Small intestine (tissue), 16 donors: ENCODE measurements around the gene MT1F. TPM values are rescaled to one million over a fixed set of nuclear protein-coding genes. Genes with fewer than 3 reads are reported as not detected.

Experiments used
- DNase-seq, 2 donors: peaks; one replicate each; pipeline versions ENCODE4 v3.0.0 to v3.0.0-alpha.2; 2013
- FAIRE-seq: peaks from 2 replicates; lab custom pipeline; 2012; peaks lifted over from hg19 to GRCh38; lab: Jason Lieb, UNC
- H3K27ac ChIP-seq, 3 donors: one replicate each; pipeline ENCODE4 v1.5.1; 2013; ENCODE audit warnings: low read length in 2 of 3, mild to moderate bottlenecking in 2 of 3, control low read depth in 1 of 3, inconsistent platforms in 1 of 3, low read depth in 1 of 3, moderate library complexity in 1 of 3
- H3K27me3 ChIP-seq, 3 donors: one replicate each; pipeline ENCODE4 v1.6.1; 2013; ENCODE audit warnings: low read length in 3 of 3, inconsistent platforms in 1 of 3; ENCODE audit not compliant: control insufficient read depth in 3 of 3, insufficient read depth in 3 of 3
- H3K36me3 ChIP-seq, 3 donors: one replicate each; pipeline ENCODE4 v1.6.1; 2013; ENCODE audit warnings: low read length in 3 of 3, inconsistent platforms in 1 of 3, low read depth in 1 of 3, mild to moderate bottlenecking in 1 of 3, moderate library complexity in 1 of 3; ENCODE audit not compliant: control insufficient read depth in 3 of 3, insufficient read depth in 2 of 3
- H3K4me1 ChIP-seq, 3 donors: one replicate each; pipeline ENCODE4 v1.6.1; 2013; ENCODE audit warnings: low read length in 2 of 3, inconsistent platforms in 1 of 3, low read depth in 1 of 3, mild to moderate bottlenecking in 1 of 3, moderate library complexity in 1 of 3; ENCODE audit not compliant: control insufficient read depth in 3 of 3, insufficient read depth in 2 of 3
- H3K4me3 ChIP-seq, 3 donors: one replicate each; pipeline ENCODE4 v1.5.1; 2013; ENCODE audit warnings: low read length in 3 of 3, control low read depth in 1 of 3, inconsistent platforms in 1 of 3, low read depth in 1 of 3, mild to moderate bottlenecking in 1 of 3, moderate library complexity in 1 of 3
- H3K9me3 ChIP-seq, 2 donors: one replicate each; pipeline ENCODE4 v1.6.1; 2013; ENCODE audit warnings: low read depth in 1 of 2, low read length in 1 of 2; ENCODE audit not compliant: control insufficient read depth in 2 of 2, insufficient read depth in 1 of 2
- WGBS, 3 donors: extraction: QIAGEN DNeasy Blood & Tissue Kit; methylation state at CpG; one replicate each; pipeline ENCODE4 v1.1.7; 2013; 5-methylcytosine and 5-hydroxymethylcytosine counted together
- long read RNA-seq, 10 donors: transcript quantifications; one replicate each; lab custom pipeline, GENCODE V29; 2026
- polyA plus RNA-seq, 4 donors: library from polyadenylated mRNA; stranded (reverse) in 3 of 4; unstranded in 1 of 4; fragments of 200-250 nt in 3 of 4; fragments of 120-200 nt in 1 of 4; gene quantifications; one replicate each; pipeline versions ENCODE4 v1.2.1 to v1.2.3, GENCODE V29; 2013
- donor health status: healthy with polysubstance abuse.
- donor health status: control.
- donor health status: control.
- donor health status: Bipolar disorder and iron deficiency.
- donor health status: healthy.

MT1F gene
- 100 to 1,000 TPM in 1 of 4 donors, 10 to 100 TPM in 3; 13.4 to 189 (median 29.1) TPM for polyA plus RNA-seq
- long read RNA-seq, donor 1 = 0 reads
- long read RNA-seq, donor 2, transcript MT1F-201 (3 exons, 690 nt) = major isoform, 7 of 9 reads
- long read RNA-seq, donor 2, partial matches to known transcripts = 0 of 9 reads
- long read RNA-seq, donor 2, other reads (novel, unspliced or antisense) = 0 of 9 reads
- long read RNA-seq, donor 3, transcript MT1F-202 (1 exons, 1,573 nt) = minor isoform, 15 of 247 reads
- long read RNA-seq, donor 3, transcript MT1F-201 (3 exons, 690 nt) = major isoform, 35 of 247 reads
- long read RNA-seq, donor 3, partial matches to known transcripts = 125 of 247 reads
- long read RNA-seq, donor 3, other reads (novel, unspliced or antisense) = 69 of 247 reads
- long read RNA-seq, donor 4, transcript MT1F-201 (3 exons, 690 nt) = major isoform, 18 of 21 reads
- long read RNA-seq, donor 4, partial matches to known transcripts = 0 of 21 reads
- long read RNA-seq, donor 4, other reads (novel, unspliced or antisense) = 0 of 21 reads
- long read RNA-seq, donor 5, transcript MT1F-201 (3 exons, 690 nt) = major isoform, 64 of 105 reads
- long read RNA-seq, donor 5, transcript MT1F-202 (1 exons, 1,573 nt) = minor isoform, 26 of 105 reads
- long read RNA-seq, donor 5, partial matches to known transcripts = 15 of 105 reads
- long read RNA-seq, donor 5, other reads (novel, unspliced or antisense) = 0 of 105 reads
- long read RNA-seq, donor 6, transcript MT1F-202 (1 exons, 1,573 nt) = minor isoform, 14 of 59 reads
- long read RNA-seq, donor 6, transcript MT1F-201 (3 exons, 690 nt) = major isoform, 44 of 59 reads
- long read RNA-seq, donor 6, partial matches to known transcripts = 0 of 59 reads
- long read RNA-seq, donor 6, other reads (novel, unspliced or antisense) = 0 of 59 reads
- long read RNA-seq, donor 7, partial matches to known transcripts = 0 of 2 reads
- long read RNA-seq, donor 7, other reads (novel, unspliced or antisense) = 0 of 2 reads
- long read RNA-seq, donor 8 = 0 reads
- long read RNA-seq, donor 9, transcript MT1F-201 (3 exons, 690 nt) = major isoform, 15 of 133 reads
- long read RNA-seq, donor 9, partial matches to known transcripts = 33 of 133 reads
- long read RNA-seq, donor 9, other reads (novel, unspliced or antisense) = 80 of 133 reads
- long read RNA-seq, donor 10, transcript MT1F-201 (3 exons, 690 nt) = major isoform, 218 of 439 reads
- long read RNA-seq, donor 10, transcript MT1F-202 (1 exons, 1,573 nt) = minor isoform, 51 of 439 reads
- long read RNA-seq, donor 10, partial matches to known transcripts = 161 of 439 reads
- long read RNA-seq, donor 10, other reads (novel, unspliced or antisense) = 6 of 439 reads

GRCh38 chr16:56657555-56658326, at the start of gene MT1F:
Gene MT1F (plus strand): TSS chr16:56657959. CDS start chr16:56658059, 100 bp downstream.
- Histone ChIP-seq H3K4me3 (peak within 1 kb of the TSS; percentile 55 to 69 (median 69)), H3K36me3 (peaks cover 0 to 10% (median 0%) of the 10 kb centered on the region in 3 donors), H3K4me1 (peaks cover 0 to 9% (median 0%) of the 10 kb centered on the region in 3 donors), H3K27me3 (peaks cover 0 to 11% (median 0%) of the 10 kb centered on the region in 3 donors), H3K9me3 (no peaks in the 10 kb centered on the region), H3K27ac (peak within 1 kb of the TSS; percentile 40 to 96 (median 55))
- FAIRE-seq (no peak), DNase-seq (peak; percentile 98 to 99)
- WGBS, 3 donors = 0 to 1% (median 1%) methylated on average over 41 to 46 of the region's 46 CpGs

GRCh38 chr16:56608043-56608875, 49.5 kb upstream of the MT1F start, which contains the start of gene MT2A:
Gene MT2A (plus strand): TSS chr16:56608584. CDS start chr16:56608656, 72 bp downstream.
- Histone ChIP-seq H3K27me3 (no peaks in the 10 kb centered on the region), H3K9me3 (no peaks in the 10 kb centered on the region), H3K4me3 (peak within 1 kb of the TSS; percentile 51 to 66 (median 53)), H3K4me1 (peaks cover 2 to 26% (median 8%) of the 10 kb centered on the region in 3 donors), H3K36me3 (no peaks in the 10 kb centered on the region), H3K27ac (peak within 1 kb of the TSS; percentile 64 to 90 (median 85))
- FAIRE-seq = no peak
- DNase-seq = peak; percentile 97 to 98
- WGBS, 3 donors = 5 to 7% (median 7%) methylated on average over 44 to 62 of the region's 62 CpGs

DNA sequence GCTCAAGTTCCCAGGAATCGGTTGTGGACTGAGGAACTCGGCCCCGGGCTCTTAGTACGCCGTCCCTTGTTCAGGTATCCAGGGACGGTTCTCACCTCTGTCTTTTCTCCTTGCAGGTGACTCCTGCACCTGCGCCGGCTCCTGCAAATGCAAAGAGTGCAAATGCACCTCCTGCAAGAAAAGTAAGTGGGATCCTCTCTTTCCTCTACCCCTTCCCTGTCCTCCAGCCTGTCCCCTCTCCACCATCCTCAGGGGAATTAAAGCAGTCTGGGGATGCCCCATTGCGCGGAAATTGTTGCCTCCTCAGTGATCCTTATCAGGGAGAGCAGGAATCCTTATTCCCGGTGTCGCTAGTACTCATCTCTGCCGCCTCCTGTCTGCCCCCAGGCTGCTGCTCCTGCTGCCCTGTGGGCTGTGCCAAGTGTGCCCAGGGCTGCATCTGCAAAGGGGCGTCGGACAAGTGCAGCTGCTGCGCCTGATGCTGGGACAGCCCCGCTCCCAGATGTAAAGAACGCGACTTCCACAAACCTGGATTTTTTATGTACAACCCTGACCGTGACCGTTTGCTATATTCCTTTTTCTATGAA, 48.8 kb upstream of the MT1F start:
- peaks cover 2 to 26% (median 8%) of the 10 kb centered on the region in 3 donors for H3K4me1 ChIP-seq
- no peaks in the 10 kb centered on the region for H3K9me3 ChIP-seq
- FAIRE-seq (no peak), DNase-seq (peak in 1 of 2 donors; percentile 26)
- peak overlapping the region; percentile 56 to 90 (median 62) for H3K27ac ChIP-seq
- no peaks in the 10 kb centered on the region for H3K27me3 ChIP-seq
- peak overlapping the region; percentile 51 to 66 (median 53) for H3K4me3 ChIP-seq
- WGBS, 3 donors = 0 to 1% (median 1%) methylated on average over 21 of the region's 21 CpGs
- H3K36me3 ChIP-seq = no peaks in the 10 kb centered on the region

DNA sequence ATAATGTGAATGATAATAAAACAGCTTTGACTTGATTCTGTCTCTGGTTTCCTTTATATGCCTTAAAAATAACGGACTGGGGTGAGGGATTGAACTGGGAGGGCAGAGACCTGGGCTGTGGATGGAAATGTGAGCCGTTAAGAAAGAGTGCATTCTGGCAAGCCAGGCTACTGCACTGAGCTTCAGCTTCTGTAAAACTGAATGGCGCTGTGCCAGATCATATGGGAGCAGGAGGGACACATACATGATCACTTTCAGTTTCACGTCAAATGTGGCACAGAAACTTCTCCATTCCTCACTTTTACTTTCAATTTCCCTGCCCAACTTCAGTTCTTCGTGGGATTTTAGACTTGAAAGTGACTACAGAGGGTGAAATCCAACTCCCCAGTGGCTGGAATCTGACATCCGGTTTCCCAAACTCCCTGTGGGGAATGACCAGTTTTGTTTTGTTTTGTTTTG, 48.3 kb upstream of the MT1F start:
- Histone ChIP-seq H3K4me3 (peak overlapping the region in 2 of 3 donors; percentile 51 to 66), H3K4me1 (peaks cover 2 to 26% (median 8%) of the 10 kb centered on the region in 3 donors), H3K27me3 (no peaks in the 10 kb centered on the region), H3K36me3 (no peaks in the 10 kb centered on the region), H3K9me3 (no peaks in the 10 kb centered on the region), H3K27ac (peak overlapping the region; percentile 56 to 90 (median 62))
- 0 to 1% (median 1%) methylated on average over 6 of the region's 6 CpGs for WGBS, 3 donors
- FAIRE-seq = no peak
- DNase-seq = peak; percentile 92 to 95

- FAIRE-seq = no peak
Observed at GRCh38 chr16:56610017-56610608, 47.6 kb upstream of the MT1F start.

DNA sequence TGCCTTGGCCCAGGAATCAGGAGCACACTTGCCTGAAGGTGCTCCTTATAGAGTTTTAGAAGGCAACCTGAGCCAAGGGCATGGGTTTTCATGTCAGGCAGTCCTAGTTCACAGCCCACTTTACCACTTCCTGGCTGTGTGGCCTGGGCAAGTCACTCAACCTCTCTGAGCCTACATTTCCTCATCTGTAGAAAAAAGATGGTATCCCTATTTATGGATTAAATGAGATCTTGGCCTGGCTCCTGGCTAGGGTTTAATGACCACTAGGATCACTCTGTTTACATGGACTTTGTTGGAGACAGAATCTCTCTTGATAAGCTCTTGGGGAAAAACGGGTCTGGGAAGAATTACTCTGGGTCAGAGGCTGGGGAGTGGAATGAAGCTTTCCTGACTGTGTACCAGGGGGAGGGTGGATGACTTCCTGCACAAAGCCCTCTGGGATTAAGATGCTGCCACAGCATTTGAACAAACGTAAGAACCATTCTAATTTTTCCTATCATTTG, 47.1 kb upstream of the MT1F start:
- H3K36me3 ChIP-seq = no peaks in the 10 kb centered on the region
- no peak overlapping the region for H3K4me3 ChIP-seq
- no peaks in the 10 kb centered on the region for H3K27me3 ChIP-seq
- WGBS, 3 donors = 35 to 47% (median 46%) methylated on average over 2 of the region's 2 CpGs
- no peaks in the 10 kb centered on the region for H3K9me3 ChIP-seq
- DNase-seq (no peak), FAIRE-seq (no peak)
- peak overlapping the region in 2 of 3 donors; percentile 79 to 96 for H3K27ac ChIP-seq
- H3K4me1 ChIP-seq = peaks cover 2 to 26% (median 8%) of the 10 kb centered on the region in 3 donors

More at GRCh38 chr16:56610017-56610608, 47.6 kb upstream of the MT1F start:
- Histone ChIP-seq H3K27me3 (no peaks in the 10 kb centered on the region), H3K36me3 (no peaks in the 10 kb centered on the region), H3K27ac (peak overlapping the region; percentile 56 to 96 (median 79)), H3K4me3 (peak overlapping the region in 1 of 3 donors; percentile 66), H3K9me3 (no peaks in the 10 kb centered on the region), H3K4me1 (peaks cover 2 to 26% (median 8%) of the 10 kb centered on the region in 3 donors)
- WGBS, 3 donors = 8 to 17% (median 9%) methylated on average over 10 of the region's 10 CpGs
- peak; percentile 43 to 52 for DNase-seq
